HG03520 (cell line): Measurements from ENCODE around the gene DIPK1A.
A peak's percentile ranks its signal among the peaks of the same experiment; 100 is the strongest.

ENCODE experiments used
- ATAC-seq: cut with Tn5 transposase; IDR thresholded peaks from one replicate; pipeline ENCODE4 v1.9.1; 2021; ENCODE audit warnings: mild to moderate bottlenecking, moderate library complexity; ENCODE audit not compliant: unreplicated experiment

The DIPK1A gene

GRCh38 chr1:92805216-92805615, 156.0 kb downstream of the DIPK1A start:
- ATAC-seq, result no peak

- ATAC-seq, result peak; percentile 50
Measured at GRCh38 chr1:92804721-92805201, 156.5 kb downstream of the DIPK1A start.

- ATAC-seq, result no peak
Measured at GRCh38 chr1:92803140-92803887, 157.9 kb downstream of the DIPK1A start.

- no peak for ATAC-seq
Measured at GRCh38 chr1:92797961-92798360, 163.3 kb downstream of the DIPK1A start.

- ATAC-seq, result no peak
Measured at GRCh38 chr1:92797297-92797696, 164.0 kb downstream of the DIPK1A start.

GRCh38 chr1:92795166-92795565, 166.1 kb downstream of the DIPK1A start:
- no peak for ATAC-seq

- ATAC-seq, result no peak
Measured at GRCh38 chr1:92792340-92792782, 168.9 kb downstream of the DIPK1A start.
